IMR-90 (cell line): Measurements from ENCODE around the gene SAT1. TPM values are rescaled to one million over a fixed set of nuclear protein-coding genes. Genes with fewer than 3 reads are reported as not detected.
"Not testable (repeated sequence)": the region's sequence is repeated elsewhere in the genome, so short reads cannot be mapped to it uniquely, and the experiment has no call there.

Source experiments
- ATAC-seq: fragments of 200-7000 bp; cut with Tn5 transposase; 2 replicates; pipeline ENCODE4 v1.9.1; 2020; ENCODE audit warnings: low read depth, mild to moderate bottlenecking, moderate library complexity
- BruUV-seq: library from RNA; stranded (reverse); fragments of 400-500 nt; replicated peaks from 2 replicates; lab custom pipeline; 2021; lab: Mats Ljungman, UMichigan
- CTCF ChIA-PET: fragments of 300-600 bp; formaldehyde crosslinking; extraction: SDS; loops from one replicate; lab custom pipeline; 2021; ENCODE audit warnings: antibody characterized with exemption; lab: Yijun Ruan, JAX
- POLR2A ChIA-PET: fragments of 300-600 bp; sonication (Branson Sonifier 250); formaldehyde crosslinking; loops from one replicate; lab custom pipeline; 2022; ENCODE audit warnings: antibody characterized with exemption; ENCODE audit not compliant: unreplicated experiment; lab: Charles Lee
- DNase-seq: peaks from one replicate; pipeline ENCODE4 v3.0.0; 2013
- H2AFZ ChIP-seq: replicated peaks from 2 replicates; pipeline ENCODE3; 2013; ENCODE audit warnings: low read length, mild to moderate bottlenecking; ENCODE audit not compliant: poor library complexity
- H2AK5ac ChIP-seq: 2 replicates; pipeline ENCODE4 v1.6.1; 2013; ENCODE audit warnings: low read depth, low read length, inconsistent platforms
- H2AK9ac ChIP-seq: replicated peaks from 2 replicates; pipeline ENCODE3; 2013; ENCODE audit warnings: mild to moderate bottlenecking, low read depth, low read length, moderate library complexity; ENCODE audit not compliant: poor library complexity
- H2BK120ac ChIP-seq: 2 replicates; pipeline ENCODE4 v1.6.1; 2013; ENCODE audit warnings: low read depth, low read length, inconsistent platforms
- H2BK15ac ChIP-seq: 3 replicates; pipeline ENCODE4 v1.6.1; 2013; ENCODE audit warnings: low read depth, low read length, inconsistent platforms
- H2BK20ac ChIP-seq: 2 replicates; pipeline ENCODE4 v1.6.1; 2013; ENCODE audit warnings: low read depth, mild to moderate bottlenecking, inconsistent platforms, low read length, moderate library complexity
- H2BK5ac ChIP-seq: 2 replicates; pipeline ENCODE4 v1.6.1; 2013; ENCODE audit warnings: mild to moderate bottlenecking, low read depth, low read length, inconsistent platforms; ENCODE audit not compliant: poor library complexity, severe bottlenecking
- H3K14ac ChIP-seq: replicated peaks from 2 replicates; pipeline ENCODE4 v1.6.1; 2013; ENCODE audit warnings: low read depth, low read length, inconsistent platforms
- H3K18ac ChIP-seq: 2 replicates; pipeline ENCODE4 v1.6.1; 2013; ENCODE audit warnings: low read depth, low read length, control low read depth
- H3K23ac ChIP-seq: 2 replicates; pipeline ENCODE4 v1.6.1; 2013; ENCODE audit warnings: low read depth, low read length, inconsistent platforms
- H3K27ac ChIP-seq: 2 replicates; pipeline ENCODE4 v1.5.1; 2013; ENCODE audit warnings: mild to moderate bottlenecking, control low read depth, low read length; ENCODE audit not compliant: insufficient read depth
- H3K27me3 ChIP-seq: 2 replicates; pipeline ENCODE4 v1.6.1; 2013; ENCODE audit warnings: low read length; ENCODE audit not compliant: control insufficient read depth, insufficient read depth
- H3K36me3 ChIP-seq: 2 replicates; pipeline ENCODE4 v1.6.1; 2013; ENCODE audit warnings: low read length, mixed read lengths; ENCODE audit not compliant: control insufficient read depth, insufficient read depth
- H3K4ac ChIP-seq: 2 replicates; pipeline ENCODE4 v1.6.1; 2013; ENCODE audit warnings: low read depth, low read length, inconsistent platforms
- H3K4me1 ChIP-seq: 2 replicates; pipeline ENCODE4 v1.6.1; 2013; ENCODE audit warnings: low read length, mixed read lengths; ENCODE audit not compliant: control insufficient read depth, insufficient read depth
- H3K4me2 ChIP-seq: 2 replicates; pipeline ENCODE4 v1.6.1; 2013; ENCODE audit warnings: low read depth, mild to moderate bottlenecking, control low read depth, low read length, moderate library complexity
- H3K4me3 ChIP-seq: 2 replicates; pipeline ENCODE4 v1.5.1; 2013; ENCODE audit warnings: low read depth, mild to moderate bottlenecking, control low read depth, low read length, moderate library complexity; ENCODE audit not compliant: insufficient read depth
- H3K56ac ChIP-seq: 2 replicates; pipeline ENCODE4 v1.6.1; 2013; ENCODE audit warnings: low read length, inconsistent platforms; ENCODE audit not compliant: insufficient read depth; ENCODE audit errors: extremely low read depth
- H3K79me1 ChIP-seq, 2 experiments: 2 replicates each; pipeline ENCODE4 v1.6.1; 2013; ENCODE audit warnings: low read length in 2 of 2, inconsistent platforms in 1 of 2, low read depth in 1 of 2
- H3K9ac ChIP-seq: 2 replicates; pipeline ENCODE4 v1.6.1; 2013; ENCODE audit warnings: low read depth, low read length, control low read depth
- H3K9me1 ChIP-seq: 2 replicates; pipeline ENCODE4 v1.6.1; 2013; ENCODE audit warnings: low read length, inconsistent platforms; ENCODE audit not compliant: insufficient read depth
- H3K9me3 ChIP-seq: 2 replicates; pipeline ENCODE4 v1.6.1; 2013; ENCODE audit warnings: low read length; ENCODE audit not compliant: control insufficient read depth, insufficient read depth
- H4K20me1 ChIP-seq: 2 replicates; pipeline ENCODE4 v1.6.1; 2013; ENCODE audit warnings: low read length, inconsistent platforms; ENCODE audit not compliant: insufficient read depth
- H4K5ac ChIP-seq: 2 replicates; pipeline ENCODE4 v1.6.1; 2013; ENCODE audit warnings: mild to moderate bottlenecking, low read depth, low read length, control low read depth
- H4K8ac ChIP-seq, 2 experiments: 2 replicates each; pipeline ENCODE4 v1.6.1; 2013; ENCODE audit warnings: low read depth in 2 of 2, low read length in 2 of 2, control low read depth in 1 of 2, inconsistent platforms in 1 of 2
- H4K91ac ChIP-seq: 2 replicates; pipeline ENCODE4 v1.6.1; 2013; ENCODE audit warnings: low read depth, low read length, inconsistent platforms; ENCODE audit not compliant: insufficient read depth
- WGBS, 2 experiments: methylation state at CpG; one replicate each; pipeline versions ENCODE4 v1.1.5 to v1.1.7; 2013; ENCODE audit warnings: missing lambda C conversion rate in 2 of 2; ENCODE audit not compliant: insufficient read length in 1 of 2; ENCODE audit errors: extremely low coverage in 2 of 2; 5-methylcytosine and 5-hydroxymethylcytosine counted together
- dilution Hi-C: fragments of 300-500 bp; cut with HindIII; formaldehyde crosslinking; loops from one replicate; pipeline ENCODE4 v1.14.3; 2018; ENCODE audit warnings: low sequenced_read_pairs; ENCODE audit not compliant: unreplicated experiment
- in situ Hi-C: fragments of 300-500 bp; cut with MboI; formaldehyde crosslinking; loops from 3 replicates; pipeline ENCODE4 v1.14.3; 2019; ENCODE audit warnings: low sequenced_read_pairs, inconsistent platforms, mixed read lengths
- intact Hi-C: fragments of 100-400 bp; cut with micrococcal nuclease; formaldehyde crosslinking; loops from 2 replicates; pipeline ENCODE4 v1.10.0; 2022
- polyA plus RNA-seq, 3 experiments: library from polyadenylated mRNA; depleted of rRNA; stranded (reverse); fragments of >200 nt; gene quantifications; 2 replicates each; pipeline ENCODE4 v1.2.3, GENCODE V29; 2012; ENCODE audit warnings: low replicate concordance in 1 of 3
- total RNA-seq: library from RNA; depleted of rRNA; stranded (reverse); fragments of >200 nt; gene quantifications from 2 replicates; pipeline ENCODE4 v1.2.3, GENCODE V29; 2012

SAT1 gene
- total and polyA plus RNA-seq, 2 of the 4 experiments (the other 2 are of a cell fraction) = 55.9 to 92.8 TPM

DNA sequence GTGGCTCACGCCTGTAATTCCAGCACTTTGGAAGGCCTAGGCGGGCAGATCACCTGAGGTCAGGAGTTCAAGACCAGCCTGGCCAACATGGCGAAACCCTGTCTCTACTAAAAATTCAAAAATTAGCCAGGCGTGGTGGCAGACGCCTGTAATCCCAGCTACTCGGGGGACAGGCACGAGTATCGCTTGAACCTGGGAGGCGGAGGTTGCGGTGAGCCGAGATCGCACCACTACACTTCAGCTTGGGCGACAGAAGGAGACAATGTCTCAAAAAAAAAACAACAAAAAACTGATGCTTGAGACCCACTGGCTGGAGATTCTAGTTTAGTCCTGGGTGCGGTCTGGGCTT, 39.4 kb upstream of the SAT1 start:
- Histone ChIP-seq H3K4ac (0 out of 2 replicates have a peak overlapping the region, but pooled peaks have one; percentile 53), H2BK15ac (0 out of 3 replicates have a peak overlapping the region, but pooled peaks have one; percentile 52), H3K27ac (peak overlapping the region; percentile 68), H4K91ac (0 out of 2 replicates have a peak overlapping the region, but pooled peaks have one; percentile 21), H2AFZ (peak overlapping the region; percentile 84), H3K4me2 (peak overlapping the region; percentile 12; the same call in 1 of the 2 replicates), H3K4me3 (peak overlapping the region; percentile 32), H4K5ac (peak overlapping the region; percentile 10; the same call in 1 of the 2 replicates), H2BK5ac (peak overlapping the region; percentile 43), H3K9ac (peak overlapping the region; percentile 24; the same call in 1 of the 2 replicates), H4K8ac (peak overlapping the region; percentile 40 to 42; a peak in 3 of 4 replicates)
- BruUV-seq, H3K18ac ChIP-seq, H3K4me1 ChIP-seq, dilution Hi-C loops, ATAC-seq, H2AK5ac ChIP-seq, H3K79me1 ChIP-seq, H3K9me1 ChIP-seq, H3K14ac ChIP-seq, H3K23ac ChIP-seq, H3K9me3 ChIP-seq, H2AK9ac ChIP-seq, H2BK120ac ChIP-seq, H3K36me3 ChIP-seq, H3K27me3 ChIP-seq, H3K56ac ChIP-seq, H4K20me1 ChIP-seq, H2BK20ac ChIP-seq, DNase-seq: not testable (repeated sequence)
- 56% methylated on average over 3 of the region's 14 CpGs; no CpG with 5 or more reads in 1 of the 2 experiments for WGBS, 2 experiments
- ChIA-PET POLR2A (interaction anchor here (0.5 to 0.8 kb wide), 2 partner anchors 12 to 165 kb away, joined by 3 read pairs; no protein-coding TSS in a partner anchor), CTCF (interaction anchor here (1.0 to 1.5 kb wide), 2 partner anchors 158 to 164 kb away, joined by 3 to 7 read pairs; partner anchors contain the start of genes APOO and CXorf58)
- intact Hi-C loops = loop anchor here (1.0 kb wide), 1 partner anchor 158 kb away; no protein-coding TSS in a partner anchor
- in situ Hi-C loops = loop anchor here (10.0 kb wide), 1 partner anchor 161 kb away; the partner anchor contains the start of genes APOO and CXorf58
